Activated CD8-positive, alpha-beta memory T cell treated with anti-CD3 and anti-CD28 coated beads for 4 hours (primary cell): ENCODE results near the gene CMPK1.

ENCODE experiments used
- DNase-seq, 2 donors: peaks; one replicate each; pipeline ENCODE4 v3.0.0-alpha.2; 2020; ENCODE audit warnings: low read depth in 2 of 2

CMPK1 gene

DNA sequence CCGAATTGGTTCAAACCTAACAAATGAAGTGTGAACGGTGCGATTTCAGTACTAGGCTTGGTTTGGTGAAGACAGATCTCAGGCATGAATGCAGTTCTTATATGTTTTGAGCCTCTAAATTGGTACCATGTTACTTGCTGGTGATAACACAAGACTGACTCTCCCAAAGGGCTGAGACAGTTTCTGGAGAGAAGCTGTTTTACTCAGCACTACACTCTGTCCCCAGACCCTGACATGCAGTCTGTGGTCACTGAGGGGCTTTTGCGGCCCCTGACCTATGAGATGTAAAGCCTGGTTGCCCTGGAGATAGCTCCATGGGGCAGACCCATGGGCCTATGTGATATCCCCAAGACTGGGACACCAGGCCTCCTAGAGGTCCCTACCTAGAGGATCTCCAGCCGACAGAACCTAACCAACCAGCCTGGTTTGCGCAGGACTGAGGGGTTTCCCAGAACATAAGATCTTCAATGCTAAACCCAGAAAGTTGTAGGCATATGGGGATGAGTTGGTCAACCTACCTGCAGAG, 63.1 kb downstream of the CMPK1 start:
- DNase-seq: no peak

DNA sequence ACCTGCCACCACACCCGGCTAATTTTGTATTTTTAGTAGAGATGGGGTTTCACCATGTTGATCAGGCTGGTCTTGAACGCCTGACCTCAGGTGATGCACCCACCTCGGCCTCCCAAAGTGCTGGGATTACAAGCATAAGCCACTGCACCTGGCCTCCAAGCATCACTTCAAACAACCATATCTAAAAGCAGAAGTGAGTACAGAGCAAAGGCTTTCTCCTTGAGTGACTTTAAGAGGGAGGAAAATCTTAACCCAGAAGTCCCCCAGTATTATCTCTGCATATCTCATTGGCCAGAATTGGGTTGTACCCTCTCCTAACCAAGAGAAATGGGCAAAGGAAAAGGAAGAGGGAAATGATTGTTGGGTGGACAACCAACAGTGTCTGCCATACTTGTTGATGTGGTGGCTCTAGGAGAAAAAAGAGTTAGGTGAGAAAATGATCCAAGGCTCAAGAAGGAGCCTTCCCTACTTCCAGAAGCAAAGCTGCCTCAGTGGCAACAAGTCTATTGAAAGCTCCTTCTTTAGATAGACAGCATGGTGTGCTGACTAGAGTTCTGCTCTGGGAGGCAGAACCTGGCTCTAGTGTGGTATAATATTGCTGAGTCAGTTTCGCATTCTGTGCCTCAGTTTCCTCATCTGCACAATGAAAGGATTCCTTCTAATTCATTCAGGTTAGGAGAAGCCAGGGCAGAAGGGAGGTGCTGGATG, 65.7 kb downstream of the CMPK1 start:
- DNase-seq: no peak

DNA sequence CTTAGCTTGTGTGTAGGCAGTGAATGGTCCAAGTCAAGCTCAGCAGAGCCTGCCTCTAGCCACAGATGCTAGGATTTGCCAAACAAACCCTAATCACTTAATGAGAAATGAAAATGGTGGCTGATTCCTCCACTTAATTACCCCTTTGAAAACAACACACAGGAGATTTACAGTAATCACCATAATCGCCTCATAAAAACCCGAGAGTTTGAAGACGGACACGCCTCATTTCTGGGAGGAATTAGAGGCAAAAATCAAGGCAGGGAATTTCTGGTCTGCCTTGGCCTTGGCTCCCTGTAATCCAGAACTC, 66.2 kb downstream of the CMPK1 start:
- no peak for DNase-seq

DNA sequence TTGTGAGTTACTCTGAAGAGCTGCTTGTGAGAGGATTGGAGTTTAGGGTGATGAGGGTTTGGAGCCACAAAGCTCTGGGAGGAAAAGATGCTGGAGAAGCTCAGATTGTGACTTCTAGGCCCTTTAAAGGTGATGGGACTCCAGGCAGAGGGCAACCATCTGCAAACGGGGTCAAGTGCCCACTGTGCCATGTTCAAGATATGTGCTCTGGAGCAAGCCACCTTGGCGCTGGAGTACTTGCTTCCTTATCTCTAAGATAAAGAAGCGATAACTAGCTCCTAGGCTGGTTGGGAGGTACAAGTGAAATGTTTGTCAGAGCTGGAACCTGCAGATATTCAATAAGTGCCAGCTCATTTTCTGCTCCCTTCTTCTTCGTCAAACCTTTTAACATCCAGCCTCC, 68.2 kb downstream of the CMPK1 start:
- DNase-seq: no peak

DNA sequence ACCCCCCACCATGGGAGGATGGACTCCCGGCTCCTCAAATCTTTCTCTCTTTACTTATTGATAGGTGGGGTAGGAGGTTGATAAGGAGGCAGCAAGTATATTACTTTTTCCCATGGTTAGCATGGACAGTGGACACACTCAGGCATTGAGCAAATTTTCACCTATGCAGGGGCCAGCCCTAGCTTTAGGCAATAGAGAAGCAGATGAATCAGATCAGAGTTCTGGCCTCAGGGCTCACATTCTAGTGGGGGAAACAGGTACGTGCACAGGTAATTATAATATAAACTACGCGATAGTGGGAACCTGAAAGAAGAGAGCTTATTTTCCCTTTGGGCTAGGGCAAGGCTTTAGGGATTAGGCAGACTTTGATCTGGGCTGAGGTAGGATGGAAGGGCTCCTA, 69.0 kb downstream of the CMPK1 start:
- no peak for DNase-seq

DNA sequence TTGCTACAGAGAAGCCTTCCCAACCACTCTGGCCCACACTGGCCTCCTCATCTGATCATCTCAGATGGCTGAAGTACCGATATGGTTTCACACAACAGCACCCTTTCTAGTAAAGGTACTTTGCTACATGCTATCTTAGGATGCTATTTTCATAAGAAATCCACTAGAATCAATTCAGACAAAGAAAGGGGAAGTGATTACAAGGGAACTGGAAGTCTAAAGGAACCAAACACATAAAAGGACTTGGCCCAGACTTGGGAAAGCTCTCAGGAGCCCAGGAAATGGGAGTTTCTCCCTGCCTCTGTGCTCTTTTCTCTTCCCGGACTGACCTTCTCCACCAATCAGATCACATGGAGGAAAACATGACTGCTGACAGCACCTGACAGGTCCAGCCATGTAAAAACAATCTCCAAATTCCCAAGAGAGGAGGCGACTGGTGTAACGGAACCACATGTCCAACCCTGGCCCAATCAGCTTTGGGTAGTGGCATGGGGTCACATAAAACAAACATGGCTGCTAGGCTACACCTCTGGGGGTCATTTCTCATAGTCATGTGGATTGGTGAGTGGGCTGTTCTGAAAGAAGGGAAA, 69.8 kb downstream of the CMPK1 start:
- no peak for DNase-seq

DNA sequence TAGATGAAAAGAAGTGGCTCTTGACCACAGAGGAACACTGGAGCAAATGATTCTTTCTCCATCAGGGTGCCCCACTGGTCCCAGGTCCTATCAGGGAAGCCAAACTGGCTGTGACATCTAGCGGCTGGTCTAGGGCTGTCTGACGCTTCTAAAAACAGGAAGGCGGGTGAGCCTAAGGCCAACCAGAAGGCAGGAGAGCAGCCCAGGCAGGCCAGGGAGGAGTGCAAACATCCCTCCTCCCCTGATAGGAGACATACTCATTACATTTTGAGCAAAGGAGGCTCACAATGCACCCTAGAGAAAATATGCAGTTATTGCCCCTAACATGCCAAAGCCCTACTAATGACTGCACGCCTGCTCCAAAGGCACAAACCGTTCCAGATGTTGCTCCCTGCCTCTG, 72.1 kb downstream of the CMPK1 start:
- DNase-seq: no peak

DNA sequence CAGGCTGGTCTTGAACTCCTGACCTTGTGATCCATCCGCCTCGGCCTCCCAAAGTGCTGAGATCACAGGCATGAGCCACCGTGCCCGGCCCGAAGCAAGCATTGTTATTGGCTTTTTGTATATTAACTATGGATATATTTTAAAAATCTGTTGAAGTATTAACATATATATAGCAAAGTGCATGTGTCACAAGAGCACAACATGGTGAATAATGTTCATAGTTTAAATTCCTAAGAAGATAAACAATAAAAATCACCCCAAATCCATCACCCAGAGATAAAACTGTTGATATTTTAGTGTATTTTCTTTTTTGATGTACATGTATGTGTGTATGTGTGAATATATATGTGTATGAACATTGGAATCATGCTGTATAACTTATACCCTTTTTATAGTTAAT, 73.4 kb downstream of the CMPK1 start:
- DNase-seq: no peak

DNA sequence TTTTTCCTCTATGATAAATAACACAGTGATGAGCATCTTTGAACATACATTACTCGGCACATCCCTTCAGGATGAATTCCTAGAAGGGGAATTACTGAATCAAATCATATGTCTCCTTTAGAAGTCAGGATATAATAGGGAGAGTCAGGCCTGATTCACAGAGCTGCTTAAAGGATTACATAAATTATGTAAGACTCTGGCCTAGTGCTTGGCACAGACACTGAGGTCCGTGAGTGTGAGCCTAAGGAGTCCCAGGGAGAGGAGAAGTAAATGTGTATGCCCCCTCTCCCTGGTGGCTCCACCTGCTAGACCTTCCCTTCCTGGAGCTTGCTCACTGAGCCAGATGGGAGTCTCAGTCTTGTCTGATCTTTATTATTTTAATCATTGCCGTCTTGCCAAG, 73.9 kb downstream of the CMPK1 start:
- DNase-seq: no peak

DNA sequence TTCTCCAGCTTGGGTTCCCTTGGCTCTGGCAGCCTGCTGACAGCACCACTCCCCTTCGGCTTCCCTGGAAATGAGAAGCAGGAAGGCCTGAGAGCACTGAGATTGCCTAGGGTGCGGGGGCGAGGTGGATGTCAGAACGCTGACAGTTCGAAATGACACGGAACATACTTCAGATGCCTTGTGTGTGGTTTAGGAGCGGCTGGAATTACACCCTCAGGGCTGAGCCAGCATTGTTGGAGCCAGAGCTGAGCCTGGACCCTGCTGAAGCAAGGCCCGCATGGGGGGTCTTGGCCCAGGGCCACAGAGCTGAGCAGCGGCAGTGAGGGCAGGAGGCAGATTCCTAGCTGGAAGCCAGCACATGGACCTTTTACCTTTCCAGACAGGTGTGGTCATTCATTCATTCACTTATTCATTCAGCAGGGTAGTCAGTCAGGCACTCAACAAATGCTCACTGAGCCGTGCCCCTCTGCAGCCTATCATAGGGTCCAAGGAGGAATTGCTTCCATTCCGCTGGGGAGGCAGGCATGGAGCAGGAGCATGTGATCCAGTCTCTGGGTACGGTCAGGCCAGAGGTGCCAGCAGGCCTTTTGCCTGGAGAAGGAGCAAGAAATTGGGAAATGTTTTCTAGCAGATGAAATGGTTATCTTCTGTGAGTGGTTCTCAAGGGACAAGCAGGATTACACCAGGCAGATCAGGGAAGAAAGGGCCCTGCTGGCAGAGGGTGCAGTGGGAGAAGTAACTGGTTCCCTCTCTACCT, 75.9 kb downstream of the CMPK1 start:
- no peak for DNase-seq

DNA sequence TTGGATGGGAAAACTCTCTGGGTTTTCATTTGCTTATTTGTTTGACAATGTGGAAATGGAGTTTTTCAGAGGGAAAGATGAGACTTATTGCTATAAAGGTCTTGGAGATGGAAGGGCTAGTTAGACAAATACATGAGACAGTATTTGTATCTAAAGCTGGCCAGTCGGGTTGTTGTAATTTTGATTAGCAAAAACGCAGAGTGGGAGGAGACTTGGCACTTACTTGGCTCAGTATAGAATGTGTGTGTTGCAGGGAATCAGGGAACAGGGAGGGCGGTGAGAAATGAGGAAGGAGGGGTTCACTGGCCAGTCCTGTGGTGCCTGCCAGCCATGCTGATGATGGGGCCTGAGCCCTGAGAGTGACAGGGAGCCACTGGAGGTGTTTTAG, 76.5 kb downstream of the CMPK1 start:
- DNase-seq: no peak

DNA sequence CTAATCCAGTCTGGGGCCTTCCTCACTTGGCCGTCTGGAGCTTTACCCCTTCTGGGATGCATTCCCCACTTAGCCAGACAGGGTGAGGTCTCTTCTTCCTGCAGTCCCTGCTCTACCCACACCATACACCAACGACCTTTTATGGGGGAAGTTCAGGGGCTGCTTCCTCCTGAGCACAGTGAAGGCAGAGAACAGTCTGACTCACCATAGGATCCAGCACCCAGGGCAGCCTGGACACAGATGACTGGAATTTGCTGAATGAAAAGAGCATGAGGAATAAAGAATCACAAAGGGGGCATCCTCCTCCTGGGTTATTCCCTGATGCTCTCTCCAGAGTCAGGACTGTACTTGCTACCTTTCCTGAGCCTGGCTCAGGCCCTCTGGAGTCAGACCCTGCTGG, 77.8 kb downstream of the CMPK1 start:
- no peak for DNase-seq

DNA sequence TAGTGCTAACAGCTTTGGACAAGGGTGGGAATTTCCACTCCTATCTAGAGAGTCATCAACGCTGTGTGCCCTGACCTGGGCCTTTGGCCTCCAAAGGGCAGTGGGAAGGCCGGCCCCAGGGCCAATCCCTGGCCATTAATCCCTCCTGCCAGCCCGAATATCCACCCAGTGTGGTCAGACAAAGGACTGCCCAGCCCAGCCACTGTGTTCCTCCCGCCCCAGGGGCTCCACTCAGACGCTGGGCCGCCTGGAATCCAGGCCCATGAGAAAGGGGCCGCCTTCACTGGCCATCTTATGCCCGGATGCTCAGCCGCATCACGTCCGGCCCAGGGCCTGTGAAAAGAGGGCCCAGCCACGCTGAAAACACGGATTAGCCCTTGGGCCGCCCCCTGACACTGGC, 78.8 kb downstream of the CMPK1 start:
- no peak for DNase-seq

DNA sequence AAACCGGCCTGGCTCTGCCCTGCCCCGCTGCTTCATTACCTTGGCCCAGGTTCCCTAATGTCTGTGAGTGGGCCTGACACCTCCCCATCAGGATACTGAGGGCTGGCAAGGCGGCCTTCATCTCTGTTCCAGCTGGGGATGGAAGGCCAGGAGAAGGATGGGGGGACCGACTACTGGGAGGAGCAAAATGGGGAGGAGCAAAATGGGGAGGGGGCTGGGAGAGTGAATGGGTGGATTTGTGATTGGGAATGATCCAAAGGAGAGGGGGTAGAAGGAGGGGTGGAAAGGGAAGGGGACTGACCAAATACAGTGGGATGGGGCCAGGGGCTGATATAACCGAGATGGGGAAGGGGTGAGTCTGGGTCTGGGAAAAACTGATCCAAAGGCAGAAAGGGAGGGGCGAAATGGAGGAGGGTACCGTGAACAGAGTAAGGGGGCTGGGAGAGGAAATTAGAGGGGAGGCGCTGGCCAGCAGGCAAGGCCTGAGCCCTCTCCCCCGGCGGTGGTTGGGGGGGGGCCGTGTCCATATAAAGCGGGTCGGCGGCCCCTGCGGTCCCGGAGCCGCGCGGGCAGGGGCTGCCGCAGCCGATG, 82.2 kb downstream of the CMPK1 start, which contains the start of gene FOXE3:
Gene FOXE3, plus strand, starts transcription at position 558 of the 591 bp plus-strand sequence. Its CDS starts 31 bp downstream, at position 589.
- DNase-seq: no peak

DNA sequence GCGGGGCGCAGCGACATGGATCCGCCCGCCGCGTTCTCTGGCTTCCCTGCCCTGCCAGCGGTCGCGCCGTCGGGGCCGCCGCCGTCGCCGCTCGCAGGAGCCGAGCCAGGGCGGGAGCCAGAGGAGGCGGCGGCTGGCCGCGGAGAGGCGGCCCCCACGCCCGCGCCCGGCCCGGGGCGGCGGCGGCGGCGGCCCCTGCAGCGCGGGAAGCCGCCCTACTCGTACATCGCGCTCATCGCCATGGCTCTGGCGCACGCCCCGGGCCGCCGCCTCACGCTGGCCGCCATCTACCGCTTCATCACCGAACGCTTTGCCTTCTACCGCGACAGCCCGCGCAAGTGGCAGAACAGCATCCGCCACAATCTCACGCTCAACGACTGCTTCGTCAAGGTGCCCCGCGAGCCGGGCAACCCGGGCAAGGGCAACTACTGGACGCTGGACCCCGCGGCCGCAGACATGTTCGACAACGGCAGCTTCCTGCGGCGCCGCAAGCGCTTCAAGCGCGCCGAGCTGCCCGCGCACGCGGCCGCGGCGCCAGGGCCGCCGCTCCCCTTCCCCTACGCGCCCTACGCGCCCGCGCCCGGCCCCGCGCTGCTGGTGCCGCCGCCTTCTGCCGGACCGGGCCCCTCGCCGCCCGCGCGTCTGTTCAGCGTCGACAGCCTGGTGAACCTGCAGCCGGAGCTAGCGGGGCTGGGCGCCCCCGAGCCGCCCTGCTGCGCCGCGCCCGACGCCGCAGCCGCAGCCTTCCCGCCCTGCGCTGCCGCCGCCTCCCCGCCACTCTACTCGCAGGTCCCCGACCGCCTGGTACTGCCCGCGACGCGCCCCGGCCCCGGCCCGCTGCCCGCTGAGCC, 83.0 kb downstream of the CMPK1 start:
- no peak for DNase-seq

DNA sequence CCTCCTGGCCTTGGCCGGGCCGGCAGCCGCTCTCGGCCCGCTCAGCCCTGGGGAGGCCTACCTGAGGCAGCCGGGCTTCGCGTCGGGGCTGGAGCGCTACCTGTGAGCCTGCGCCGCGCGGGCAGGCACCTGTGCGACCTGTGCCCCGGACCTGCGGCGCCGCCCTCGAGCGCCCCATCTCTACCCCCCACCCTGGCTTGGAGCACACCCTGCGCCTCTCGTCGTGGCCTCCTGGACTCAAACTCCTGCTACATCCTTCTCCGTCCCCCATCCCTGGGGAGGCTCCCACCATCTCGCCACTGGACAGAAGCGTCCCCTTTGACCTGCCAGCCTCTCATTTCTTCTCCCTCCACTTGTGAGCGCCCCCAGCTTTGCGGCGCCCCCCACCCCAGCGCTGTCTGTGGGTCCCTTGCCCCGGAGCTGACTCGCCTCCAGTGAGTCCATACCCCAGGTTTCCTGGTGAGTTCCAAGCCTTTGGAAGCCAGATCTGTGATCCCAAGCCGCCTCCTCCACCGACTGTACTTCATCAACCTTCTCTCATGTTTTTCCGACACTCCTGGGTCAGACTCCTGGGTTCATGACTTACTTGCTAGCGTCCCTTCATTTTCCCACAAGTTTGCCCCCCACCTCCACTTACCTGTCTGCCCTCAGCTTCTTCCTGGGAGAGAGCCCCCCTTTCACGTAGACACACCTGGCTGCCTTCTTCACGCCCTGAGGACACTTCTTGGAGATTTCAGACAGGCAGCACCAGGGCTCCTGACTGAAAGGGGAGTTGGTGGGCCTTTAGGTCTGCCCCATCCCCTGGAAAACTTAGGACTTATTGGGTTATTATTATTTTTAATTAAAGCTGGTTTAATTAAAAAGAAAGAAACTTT, 83.8 kb downstream of the CMPK1 start:
- DNase-seq: no peak

DNA sequence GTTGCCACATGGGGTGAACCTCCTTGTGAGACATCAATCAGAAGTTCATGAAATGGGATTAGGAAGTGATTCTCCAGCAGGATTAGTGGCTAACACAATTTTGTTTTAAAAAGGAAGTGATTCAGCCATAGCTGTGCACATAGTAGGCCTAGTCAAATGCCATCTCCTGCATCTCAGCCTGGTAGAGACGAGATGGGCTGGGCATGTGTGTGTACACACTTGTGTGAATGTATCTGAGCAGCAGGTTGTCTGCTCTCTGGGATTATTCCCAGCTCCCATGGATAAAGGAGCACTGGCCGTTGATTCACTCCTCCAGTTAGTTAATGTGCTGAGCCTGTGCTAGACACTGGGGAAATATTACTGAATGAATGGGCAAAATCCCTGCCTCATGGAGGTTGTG, 84.5 kb downstream of the CMPK1 start:
- no peak for DNase-seq

DNA sequence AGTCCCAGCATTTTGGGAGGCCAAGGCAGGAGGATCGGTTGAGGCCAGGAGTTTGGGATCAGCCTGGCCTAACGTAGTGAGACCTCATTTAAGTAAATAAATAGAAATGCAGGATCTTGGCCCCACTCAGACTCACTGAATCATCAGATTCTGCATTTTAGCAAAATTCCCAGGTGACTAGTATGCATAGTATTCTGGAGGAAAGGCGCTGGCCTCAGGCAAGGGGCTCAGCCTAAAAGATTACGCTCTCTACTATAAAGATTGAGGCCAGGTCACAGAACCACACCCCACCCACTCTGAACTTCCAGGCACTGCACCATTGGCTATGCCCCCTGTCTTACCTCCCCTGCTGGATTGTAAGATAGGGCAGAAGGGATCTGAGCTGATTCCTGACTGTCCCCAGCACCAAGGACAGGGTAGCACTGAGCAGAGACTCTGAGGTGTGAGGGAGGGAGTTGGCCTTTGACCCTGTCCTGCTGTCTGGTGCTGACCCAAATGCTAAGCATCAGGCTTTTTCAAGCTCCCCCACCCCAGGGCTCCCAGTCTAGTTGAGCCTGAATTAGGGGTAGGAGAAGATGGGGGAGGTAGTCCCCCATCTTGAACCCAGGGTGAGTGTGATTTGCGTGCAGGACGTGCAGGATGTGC, 85.2 kb downstream of the CMPK1 start:
- no peak for DNase-seq

DNA sequence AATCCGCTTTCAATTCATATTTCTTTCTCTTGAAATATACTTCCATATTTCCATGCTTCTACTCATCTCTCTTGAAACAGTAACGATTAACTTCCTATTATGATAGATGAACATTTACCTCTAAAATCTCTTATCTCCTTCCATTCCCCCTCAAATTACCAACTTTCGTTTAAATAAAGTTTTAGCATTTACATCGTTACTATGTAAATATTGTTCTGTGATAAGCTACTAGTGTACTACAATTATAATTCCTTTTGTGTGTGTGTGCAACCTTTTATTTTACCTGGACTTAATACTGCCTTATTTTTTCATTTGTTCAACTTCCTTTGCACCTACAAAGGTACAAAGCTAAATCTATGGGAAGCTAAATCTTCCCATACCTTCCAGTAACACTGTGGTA, 87.0 kb downstream of the CMPK1 start:
- no peak for DNase-seq

DNA sequence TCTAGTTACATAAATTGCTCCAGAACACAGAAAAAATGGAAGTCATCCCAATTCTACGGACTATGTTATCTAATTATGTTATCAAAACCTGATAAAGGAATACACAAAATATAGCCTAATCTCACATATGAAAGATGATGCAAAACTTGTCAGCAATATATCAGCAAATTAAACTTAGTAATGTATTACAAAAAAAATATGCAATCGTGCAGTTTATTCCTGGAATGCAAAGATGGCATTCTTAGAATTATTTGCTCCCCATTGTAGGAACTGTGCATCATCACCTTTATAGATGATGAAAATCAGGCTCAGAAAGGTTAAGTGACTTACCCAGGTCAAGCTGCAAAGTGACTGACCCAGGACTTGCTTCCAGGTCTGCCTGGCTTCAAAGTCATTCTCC, 90.3 kb downstream of the CMPK1 start:
- no peak for DNase-seq
